GM12874 (cell line): ENCODE data around the gene PLA2G4C.

Source experiments
- CTCF ChIP-seq: IDR thresholded peaks from 2 replicates; pipeline ENCODE4 v1.5.1; 2011; ENCODE audit warnings: low read depth, mild to moderate bottlenecking, control low read depth, low read length, moderate library complexity; ENCODE audit not compliant: insufficient read depth

Gene PLA2G4C

GRCh38 chr19:48060381-48060780 lies 50.2 kb downstream of the PLA2G4C start:
- TF ChIP-seq CTCF: no peak

- no peak for TF ChIP-seq CTCF
Observed at GRCh38 chr19:48059331-48059730, 51.3 kb downstream of the PLA2G4C start.

GRCh38 chr19:48053856-48054255 lies 56.8 kb downstream of the PLA2G4C start:
- no peak for TF ChIP-seq CTCF

- TF ChIP-seq CTCF: no peak
Observed at GRCh38 chr19:48053076-48053475, 57.5 kb downstream of the PLA2G4C start.

GRCh38 chr19:48051335-48052033 lies 59.1 kb downstream of the PLA2G4C start:
- TF ChIP-seq CTCF: no peak

- TF ChIP-seq CTCF: no peak
Observed at GRCh38 chr19:48044561-48044960, 66.1 kb downstream of the PLA2G4C start.

GRCh38 chr19:48043675-48044258 lies 66.8 kb downstream of the PLA2G4C start, which contains the start of gene CABP5:
Gene CABP5 (minus strand): TSS chr19:48044079. CDS start chr19:48043922, 157 bp downstream.
- TF ChIP-seq CTCF: no peak
